GM20431 (cell line): ENCODE measurements around the gene RALGAPB.
"Not testable (repeated sequence)": the region's sequence is repeated elsewhere in the genome, so short reads cannot be mapped to it uniquely, and the experiment has no call there.

ENCODE experiments used
- in situ Hi-C: fragments of 300-500 bp; cut with MseI, MboI; formaldehyde crosslinking; loops from one replicate; pipeline ENCODE4 v1.15.0; 2020; ENCODE audit warnings: low sequenced_read_pairs; ENCODE audit not compliant: unreplicated experiment

RALGAPB gene

DNA sequence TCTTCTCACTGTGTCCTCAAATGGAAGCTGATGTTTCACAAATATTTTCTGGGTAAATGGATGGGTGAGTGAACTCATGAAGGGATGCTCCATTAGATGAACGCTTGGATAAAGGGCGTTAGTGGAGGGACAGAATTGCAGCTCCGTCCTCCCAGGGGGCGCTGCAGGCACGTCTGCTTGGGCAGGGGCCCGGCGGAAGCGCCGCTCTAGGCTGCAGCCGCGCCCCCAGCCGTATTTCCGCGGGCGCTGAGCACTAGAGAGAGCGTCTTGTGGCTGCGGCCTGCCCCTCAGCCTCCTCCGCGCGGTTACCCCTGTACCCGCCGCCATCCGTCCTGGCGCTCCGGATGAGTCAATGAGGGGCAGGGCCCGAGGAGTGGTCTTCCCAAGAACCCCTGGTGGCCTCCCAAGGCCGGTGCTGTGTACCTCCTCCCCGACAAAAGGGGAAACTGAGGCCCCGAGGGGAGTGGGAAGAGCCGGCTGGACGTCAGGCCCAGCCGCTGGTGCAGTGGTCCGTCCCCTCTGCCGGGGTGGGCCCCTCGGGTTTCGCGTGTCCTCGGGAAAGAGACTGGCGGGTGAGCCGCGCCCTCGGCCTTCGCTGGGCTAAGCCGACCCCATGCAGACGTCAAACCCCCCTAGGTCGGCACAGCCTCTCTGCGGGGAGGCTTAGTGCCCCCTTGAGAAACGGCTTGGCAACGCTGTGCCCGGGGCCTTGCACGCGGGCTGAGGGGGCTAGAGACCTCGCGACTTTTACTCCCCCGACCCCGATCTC lies 26.0 kb upstream of the RALGAPB start:
- in situ Hi-C loops: no loop called here

GRCh38 chr20:38447251-38447661 lies 25.4 kb upstream of the RALGAPB start:
- in situ Hi-C loops: no loop called here

DNA sequence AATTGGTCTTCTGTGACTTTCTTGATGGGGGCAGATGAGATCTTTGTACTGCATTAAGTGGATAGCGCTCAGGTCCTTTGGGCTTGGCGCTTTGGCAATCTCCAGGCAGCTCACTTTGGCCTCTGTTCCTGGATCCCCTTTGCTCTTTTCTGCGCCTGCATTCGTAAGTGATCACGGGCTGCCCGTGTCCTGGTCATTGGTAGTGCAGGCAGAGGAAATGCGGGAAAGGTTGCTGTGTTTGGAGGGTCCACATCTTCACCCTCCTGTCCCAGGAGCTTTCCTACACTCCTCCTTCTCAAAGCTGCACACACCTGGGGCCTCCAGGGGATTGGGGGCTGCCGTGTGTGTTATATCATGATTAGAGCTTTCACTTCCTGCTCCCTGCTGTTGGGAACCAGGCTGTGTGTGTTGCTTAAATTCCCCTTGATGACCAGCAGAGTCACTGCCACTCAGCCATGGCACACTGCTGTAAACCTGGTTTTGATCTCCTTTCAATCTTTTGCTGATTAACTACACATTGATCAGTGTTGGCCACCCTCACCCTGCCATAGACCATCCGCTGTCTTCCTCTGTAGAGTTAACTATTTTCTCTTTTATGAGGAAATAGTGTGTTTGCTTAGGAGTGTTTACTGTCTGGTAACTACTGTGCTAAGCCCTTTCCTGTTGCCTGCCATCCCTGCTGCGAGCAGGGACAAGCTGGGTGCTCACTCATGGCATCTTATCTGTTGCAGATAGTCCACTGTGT lies 24.5 kb upstream of the RALGAPB start:
- in situ Hi-C loops: no loop called here

- in situ Hi-C loops: no loop called here
Observed at GRCh38 chr20:38449046-38449445, 23.6 kb upstream of the RALGAPB start.

- in situ Hi-C loops: no loop called here
Observed at GRCh38 chr20:38450412-38450975, 22.1 kb upstream of the RALGAPB start.

DNA sequence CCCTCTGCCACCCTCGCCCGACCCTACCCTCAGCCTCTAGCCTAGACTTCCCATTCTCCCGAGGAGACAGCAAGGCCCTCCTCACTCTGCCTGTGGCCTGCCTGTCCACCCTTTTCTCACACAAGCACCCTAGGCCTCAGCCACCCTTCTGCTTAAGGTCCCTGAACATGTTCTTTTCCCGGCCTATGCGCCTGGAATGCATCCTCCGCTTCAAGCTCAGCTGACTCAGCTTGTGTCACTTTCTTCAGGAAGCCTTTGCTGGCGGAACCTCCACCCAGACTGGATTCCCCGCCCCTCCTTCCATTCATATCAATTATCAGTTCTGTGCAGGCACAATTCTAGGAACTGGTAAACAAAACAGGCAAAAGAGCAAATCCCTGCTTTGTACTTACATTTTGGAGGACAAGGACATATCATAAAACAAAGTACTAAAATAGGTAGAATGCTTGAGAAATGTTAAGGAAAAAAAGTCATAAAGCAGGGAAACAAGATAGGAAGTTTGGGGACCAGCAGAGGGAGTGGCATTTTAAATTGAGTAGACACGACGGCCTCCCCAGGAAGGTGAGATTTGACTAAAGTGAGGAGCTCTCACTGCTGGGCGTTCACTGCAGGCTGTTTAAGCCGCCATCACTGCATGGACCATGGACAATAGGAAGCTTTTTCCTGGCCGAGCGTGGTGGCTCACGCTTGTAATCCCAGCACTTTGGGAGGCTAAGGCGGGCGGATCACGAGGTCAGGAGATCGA lies 19.6 kb upstream of the RALGAPB start:
- in situ Hi-C loops: no loop called here

GRCh38 chr20:38453941-38454340 lies 18.7 kb upstream of the RALGAPB start:
- in situ Hi-C loops: no loop called here

DNA sequence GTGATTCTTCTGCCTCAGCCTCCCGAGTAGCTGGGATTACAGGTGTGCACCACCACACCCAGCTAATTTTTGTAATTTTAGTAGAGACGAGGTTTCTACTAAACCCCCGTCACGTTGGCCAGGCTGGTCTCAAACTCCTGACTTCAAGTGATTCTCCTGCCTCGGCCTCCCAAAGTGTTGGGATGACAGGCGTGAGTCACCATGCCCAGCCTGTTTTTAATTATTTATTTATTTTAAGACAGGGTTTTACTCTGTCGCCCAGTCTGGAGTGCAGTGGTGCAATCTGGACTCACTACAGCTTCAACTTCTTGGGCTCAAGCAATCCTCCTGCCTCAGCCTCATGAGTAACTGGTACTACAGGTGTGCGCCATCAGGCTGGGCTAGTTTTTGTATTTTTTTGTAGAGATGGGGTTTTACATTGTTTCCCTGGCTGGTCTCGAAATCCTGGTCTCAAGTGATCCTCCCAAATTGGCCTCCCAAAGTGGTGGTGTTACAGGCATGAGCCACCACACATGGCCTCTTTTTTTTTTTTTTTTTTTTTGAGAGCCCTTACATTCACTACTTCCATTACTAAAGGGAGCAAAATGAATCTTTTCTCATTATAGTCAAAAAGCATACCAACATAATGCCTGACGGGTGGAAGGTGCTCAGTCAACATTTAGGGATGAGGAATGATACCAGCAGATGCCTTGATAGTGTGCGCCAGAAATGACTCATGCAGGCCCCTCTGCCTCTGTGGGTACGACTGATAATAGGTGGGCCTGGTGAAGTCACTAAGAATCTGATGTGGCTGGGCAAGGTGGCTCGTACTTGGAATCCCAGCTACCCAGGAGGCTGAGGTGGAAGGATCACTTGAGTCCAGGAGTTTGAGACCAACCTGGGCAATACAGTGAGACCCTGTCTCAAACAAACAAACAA lies 17.8 kb upstream of the RALGAPB start:
- in situ Hi-C loops: no loop called here

GRCh38 chr20:38458314-38458713 lies 14.3 kb upstream of the RALGAPB start:
- in situ Hi-C loops: no loop called here

- in situ Hi-C loops: no loop called here
Observed at GRCh38 chr20:38460040-38460623, 12.5 kb upstream of the RALGAPB start.

- in situ Hi-C loops: not testable (repeated sequence)
Observed at GRCh38 chr20:38460631-38461030, 12.0 kb upstream of the RALGAPB start.

DNA sequence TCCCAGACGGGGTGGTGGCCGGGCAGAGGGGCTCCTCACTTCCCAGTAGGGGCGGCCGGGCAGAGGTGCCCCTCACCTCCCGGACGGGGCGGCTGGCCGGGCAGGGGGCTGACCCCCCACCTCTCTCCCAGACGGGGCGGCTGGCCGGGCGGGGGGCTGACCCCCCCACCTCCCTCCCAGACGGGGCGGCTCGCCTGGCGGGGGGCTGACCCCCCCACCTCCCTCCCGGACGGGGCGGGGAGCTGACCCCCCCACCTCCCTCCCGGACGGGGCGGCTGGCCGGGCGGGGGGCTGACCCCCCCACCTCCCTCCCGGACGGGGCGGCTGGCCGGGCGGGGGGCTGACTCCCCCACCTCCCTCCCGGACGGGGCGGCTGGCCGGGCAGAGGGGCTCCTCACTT lies 11.5 kb upstream of the RALGAPB start:
- in situ Hi-C loops: not testable (repeated sequence)

DNA sequence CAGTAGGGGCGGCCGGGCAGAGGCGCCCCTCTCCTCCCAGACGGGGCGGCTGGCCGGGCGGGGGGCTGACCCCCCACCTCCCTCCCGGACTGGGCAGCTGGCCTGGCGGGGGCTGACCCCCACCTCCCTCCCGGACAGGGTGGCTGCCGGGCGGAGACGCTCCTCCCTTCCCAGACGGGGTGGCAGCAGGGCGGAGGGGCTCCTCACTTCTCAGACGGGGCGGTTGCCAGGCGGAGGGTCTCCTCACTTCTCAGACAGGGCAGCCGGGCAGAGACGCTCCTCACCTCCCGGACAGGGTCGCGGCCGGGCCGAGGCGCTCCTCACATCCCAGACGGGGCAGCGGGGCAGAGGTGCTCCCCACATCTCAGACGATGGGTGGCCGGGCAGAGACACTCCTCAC lies 11.1 kb upstream of the RALGAPB start:
- in situ Hi-C loops: not testable (repeated sequence)

DNA sequence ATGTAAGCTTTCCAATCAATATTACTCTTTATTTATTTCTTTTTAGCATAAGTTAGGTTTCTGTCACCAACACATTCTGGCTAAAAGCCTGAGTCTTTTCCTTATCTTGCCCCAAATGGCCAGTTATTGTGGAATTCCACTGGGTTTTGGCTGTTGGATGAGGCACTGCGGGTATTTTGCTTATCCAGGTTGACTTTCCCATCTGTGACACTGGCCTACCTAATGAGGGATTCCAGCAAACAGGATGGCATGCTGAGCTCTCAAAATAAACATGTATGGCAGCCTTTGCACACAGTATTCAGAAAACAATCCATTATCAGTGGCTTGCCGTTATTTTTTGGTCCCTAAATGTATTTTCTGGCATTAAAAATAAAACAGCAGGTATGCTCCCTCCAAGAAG lies 6.5 kb upstream of the RALGAPB start:
- in situ Hi-C loops: no loop called here

DNA sequence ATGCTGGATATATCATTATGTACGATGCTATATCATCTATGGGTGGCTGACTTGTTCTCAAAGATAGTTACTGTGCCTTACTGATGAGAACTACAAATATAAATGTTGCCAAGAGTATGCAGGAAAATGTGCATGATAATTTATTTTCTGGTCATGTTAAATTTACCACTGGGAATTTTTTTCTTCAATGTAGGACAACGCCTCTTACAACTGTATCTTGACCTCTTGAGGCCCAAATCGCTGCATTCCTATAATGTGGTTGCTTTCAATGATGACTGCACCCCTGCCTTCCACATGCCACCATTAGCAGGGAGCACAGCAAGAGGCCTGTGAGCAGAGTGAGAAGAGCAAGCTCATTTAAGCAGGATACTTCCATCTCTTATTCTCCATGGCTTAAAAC lies 5.7 kb upstream of the RALGAPB start:
- in situ Hi-C loops: no loop called here

GRCh38 chr20:38471245-38471644 lies 1.4 kb upstream of the RALGAPB start:
- in situ Hi-C loops: no loop called here

- in situ Hi-C loops: no loop called here
Observed at GRCh38 chr20:38471987-38472512, 593 bp upstream of the RALGAPB start.

GRCh38 chr20:38473367-38473795 lies 738 bp downstream of the RALGAPB start:
- in situ Hi-C loops: no loop called here

- in situ Hi-C loops: no loop called here
Observed at GRCh38 chr20:38477747-38478146, 5.1 kb downstream of the RALGAPB start.
